HS-27A (cell line): ENCODE measurements around the gene HHIPL1.

Experiments used
- DNase-seq: peaks from one replicate; pipeline ENCODE4 v3.0.0-alpha.2; 2012; ENCODE audit warnings: low read depth, missing footprints

The HHIPL1 gene

GRCh38 chr14:99644723-99645544 is at the start of gene HHIPL1:
HHIPL1 (plus strand) TSS chr14:99645129; CDS start chr14:99645208, 79 bp downstream.
- no peak for DNase-seq

GRCh38 chr14:99595524-99595923 is 49.4 kb upstream of the HHIPL1 start:
- DNase-seq = no peak

DNA sequence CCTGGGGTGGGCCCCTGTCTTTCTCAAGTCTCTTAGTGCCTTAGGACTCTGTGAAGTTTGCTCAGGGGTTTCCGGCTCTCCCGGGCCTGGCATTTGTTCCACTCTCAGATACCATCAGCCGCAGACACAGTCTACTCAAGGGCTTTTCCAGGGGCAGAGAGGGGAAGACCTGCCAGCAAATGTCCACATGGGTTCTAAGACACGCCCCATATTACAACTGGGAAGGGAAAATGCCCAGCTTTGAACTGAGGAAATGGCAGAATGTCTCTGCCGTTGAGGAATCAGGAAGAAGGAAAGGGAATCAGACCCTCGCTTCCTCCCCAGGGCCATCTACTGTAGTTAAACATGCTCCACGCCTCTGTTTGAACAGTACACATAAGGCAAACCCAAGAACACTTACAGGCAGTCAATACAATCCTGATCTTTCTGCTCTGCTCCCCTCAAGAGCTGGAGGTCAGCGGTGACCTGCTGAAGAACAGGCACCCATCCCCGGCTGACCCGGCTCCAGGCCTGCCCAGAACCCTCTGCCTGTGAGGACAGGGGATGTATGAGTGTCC is 48.8 kb upstream of the HHIPL1 start:
- DNase-seq = no peak

DNA sequence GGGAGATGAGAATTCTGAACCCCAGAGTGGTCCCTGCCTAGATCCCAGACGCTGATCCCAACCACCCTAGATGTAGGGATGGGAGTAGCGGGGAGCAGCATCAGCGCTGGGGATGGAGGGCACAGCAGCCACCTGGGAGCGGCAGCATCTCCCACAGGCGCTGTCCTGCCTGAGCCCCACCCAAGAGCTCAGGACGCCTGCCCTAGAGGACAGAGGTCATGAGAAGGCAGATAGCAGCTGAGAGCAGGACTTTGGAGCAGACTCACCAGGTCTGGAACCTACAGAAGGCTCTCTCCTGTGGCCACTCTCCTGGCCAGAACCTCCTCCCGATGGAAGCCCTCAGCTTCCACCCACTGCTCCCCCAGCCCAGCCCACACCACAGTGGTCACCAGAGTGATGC is 48.2 kb upstream of the HHIPL1 start:
- DNase-seq = no peak

- DNase-seq = no peak
Observed at GRCh38 chr14:99597911-99598600, 46.9 kb upstream of the HHIPL1 start.

DNA sequence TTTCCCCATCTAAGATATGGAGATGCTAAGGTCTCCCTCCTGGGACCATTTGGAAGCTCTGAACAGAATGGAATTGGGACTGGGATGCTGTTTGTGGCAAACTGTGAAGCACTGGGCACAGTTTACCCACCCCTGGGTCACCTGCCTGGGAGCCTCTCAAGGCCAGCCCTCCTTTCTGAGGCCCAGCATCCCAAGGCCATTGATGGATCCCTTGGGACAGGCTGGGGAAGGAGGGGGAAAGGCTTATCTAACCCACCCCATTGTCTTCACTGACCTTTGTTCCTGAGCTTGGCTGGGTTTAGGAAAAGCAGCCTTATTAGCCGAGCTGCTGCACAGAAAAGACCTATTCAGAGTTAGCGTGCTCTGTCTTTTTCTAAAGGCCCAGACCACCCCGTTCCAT is 46.2 kb upstream of the HHIPL1 start:
- DNase-seq = no peak

- DNase-seq = no peak
Observed at GRCh38 chr14:99599393-99599792, 45.5 kb upstream of the HHIPL1 start.

- DNase-seq = no peak
Observed at GRCh38 chr14:99600232-99600888, 44.6 kb upstream of the HHIPL1 start.

DNA sequence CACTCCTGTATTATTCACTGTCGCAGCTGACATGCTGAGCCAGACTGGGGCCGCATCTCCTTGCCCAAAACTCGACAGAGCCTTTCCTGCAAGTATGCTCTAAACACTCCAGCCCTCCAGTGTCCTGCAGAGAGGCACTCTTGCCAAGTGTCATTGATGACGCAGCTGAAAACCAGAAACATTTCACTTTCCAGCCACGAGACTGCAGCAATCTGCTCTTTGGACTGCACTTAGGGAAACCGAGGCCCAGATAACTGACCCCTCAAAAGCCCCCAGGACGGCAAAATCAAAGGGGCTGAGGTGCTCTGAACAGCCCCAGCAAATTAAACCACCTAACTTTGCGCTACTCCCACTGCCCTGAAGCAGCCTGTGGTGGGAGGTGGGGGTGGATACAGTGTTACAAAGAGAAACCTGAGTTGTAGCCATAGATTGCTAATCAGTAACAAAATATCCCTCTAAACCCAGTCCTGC is 43.5 kb upstream of the HHIPL1 start:
- no peak for DNase-seq

- no peak for DNase-seq
Observed at GRCh38 chr14:99602054-99602787, 42.7 kb upstream of the HHIPL1 start.

GRCh38 chr14:99602788-99603415 is 42.0 kb upstream of the HHIPL1 start:
- DNase-seq = no peak

DNA sequence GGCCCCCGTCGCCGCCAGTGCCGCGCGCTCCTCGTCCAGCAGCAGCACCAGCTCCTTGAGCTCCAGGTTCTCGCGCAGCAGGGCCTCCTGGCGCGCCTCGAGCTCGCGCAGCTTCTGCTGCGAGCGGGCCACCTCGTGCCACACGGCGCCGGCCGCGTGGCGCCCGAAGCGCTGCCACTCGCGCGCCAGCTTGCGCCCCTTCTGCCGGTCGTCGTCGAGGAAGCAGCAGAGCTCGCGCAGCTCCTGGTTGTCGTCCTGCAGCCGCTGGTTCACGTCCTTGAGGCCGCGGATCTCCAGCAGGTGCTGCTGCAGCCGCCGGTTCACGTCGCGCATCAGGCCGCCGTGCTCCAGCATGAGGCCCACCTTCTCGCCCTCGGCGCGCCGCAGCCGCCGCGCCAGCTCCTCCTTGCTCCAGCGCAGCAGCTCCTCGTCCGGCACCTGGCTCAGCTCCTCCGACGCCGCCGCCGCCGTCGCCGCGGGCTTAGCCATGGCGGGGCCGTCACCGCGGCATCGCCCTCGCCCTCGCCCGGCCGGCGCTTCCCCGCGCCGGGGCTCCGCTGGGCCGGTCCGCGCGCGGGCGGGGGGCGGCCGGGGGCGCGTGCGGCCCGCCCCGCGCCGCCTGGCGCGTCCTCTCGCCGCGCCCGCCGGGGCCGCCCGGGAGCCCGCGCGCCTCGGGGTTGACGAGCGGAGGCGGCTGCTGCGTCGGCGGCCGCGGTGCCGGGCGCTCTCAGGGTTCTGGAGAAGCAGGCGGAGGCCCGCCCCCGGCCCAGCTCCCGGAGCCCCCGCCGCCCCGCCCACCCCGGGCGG is 41.3 kb upstream of the HHIPL1 start, which contains the start of gene CCDC85C:
TSS of gene CCDC85C (minus strand) at position 737 of the 807 bp plus-strand sequence. CDS start at position 489, 248 bp downstream.
- no peak for DNase-seq

- DNase-seq = peak; percentile 60
Observed at GRCh38 chr14:99604278-99604765, 40.6 kb upstream of the HHIPL1 start.

DNA sequence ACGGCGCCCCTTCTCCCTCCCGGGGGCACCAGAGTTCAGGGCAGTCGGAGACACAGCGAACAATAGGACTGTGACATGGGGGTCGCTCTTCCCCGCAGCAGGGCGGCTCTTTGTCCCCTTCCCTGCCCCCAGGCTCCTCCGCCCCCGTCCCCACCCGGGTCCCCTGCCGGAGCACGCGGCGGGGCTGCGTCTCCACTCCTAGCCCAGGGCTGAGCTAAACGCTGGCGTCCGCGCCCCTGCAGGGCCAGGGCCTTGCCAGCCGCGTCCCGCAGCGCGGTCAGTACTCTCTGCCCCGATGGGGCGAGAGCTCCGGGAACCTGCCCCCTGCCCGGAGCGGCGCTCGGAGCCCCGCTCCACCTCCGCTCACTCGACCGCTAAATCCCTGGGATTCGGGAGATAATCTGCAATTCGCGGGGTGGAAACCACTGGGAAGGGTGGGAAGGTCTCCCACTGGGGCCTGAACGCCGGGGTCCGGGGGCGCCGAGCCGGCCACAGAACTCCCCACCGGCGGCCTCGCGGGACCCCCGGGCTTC is 40.1 kb upstream of the HHIPL1 start:
- no peak for DNase-seq

- DNase-seq = peak; percentile 40
Observed at GRCh38 chr14:99605299-99605961, 39.5 kb upstream of the HHIPL1 start.

- DNase-seq = no peak
Observed at GRCh38 chr14:99606359-99606758, 38.6 kb upstream of the HHIPL1 start.

DNA sequence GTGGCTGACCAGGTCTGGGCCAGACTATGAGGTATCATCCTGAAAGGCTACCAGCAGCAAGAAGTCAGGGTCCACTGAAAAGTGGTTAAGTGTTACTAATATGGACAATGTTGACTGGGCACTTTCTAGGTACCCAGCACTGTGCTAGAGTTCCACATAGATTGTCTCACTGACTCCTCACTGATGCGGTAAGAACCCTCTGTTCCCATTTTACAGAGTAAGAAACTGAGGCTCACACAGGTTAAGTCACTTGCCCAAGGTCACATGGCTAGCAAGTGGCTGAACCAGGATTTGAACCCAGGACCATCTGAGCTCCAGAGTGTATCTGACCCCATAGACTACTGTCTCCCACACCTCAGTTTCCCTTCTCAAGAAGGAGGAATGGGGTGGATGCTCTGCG is 36.3 kb upstream of the HHIPL1 start:
- DNase-seq = no peak

DNA sequence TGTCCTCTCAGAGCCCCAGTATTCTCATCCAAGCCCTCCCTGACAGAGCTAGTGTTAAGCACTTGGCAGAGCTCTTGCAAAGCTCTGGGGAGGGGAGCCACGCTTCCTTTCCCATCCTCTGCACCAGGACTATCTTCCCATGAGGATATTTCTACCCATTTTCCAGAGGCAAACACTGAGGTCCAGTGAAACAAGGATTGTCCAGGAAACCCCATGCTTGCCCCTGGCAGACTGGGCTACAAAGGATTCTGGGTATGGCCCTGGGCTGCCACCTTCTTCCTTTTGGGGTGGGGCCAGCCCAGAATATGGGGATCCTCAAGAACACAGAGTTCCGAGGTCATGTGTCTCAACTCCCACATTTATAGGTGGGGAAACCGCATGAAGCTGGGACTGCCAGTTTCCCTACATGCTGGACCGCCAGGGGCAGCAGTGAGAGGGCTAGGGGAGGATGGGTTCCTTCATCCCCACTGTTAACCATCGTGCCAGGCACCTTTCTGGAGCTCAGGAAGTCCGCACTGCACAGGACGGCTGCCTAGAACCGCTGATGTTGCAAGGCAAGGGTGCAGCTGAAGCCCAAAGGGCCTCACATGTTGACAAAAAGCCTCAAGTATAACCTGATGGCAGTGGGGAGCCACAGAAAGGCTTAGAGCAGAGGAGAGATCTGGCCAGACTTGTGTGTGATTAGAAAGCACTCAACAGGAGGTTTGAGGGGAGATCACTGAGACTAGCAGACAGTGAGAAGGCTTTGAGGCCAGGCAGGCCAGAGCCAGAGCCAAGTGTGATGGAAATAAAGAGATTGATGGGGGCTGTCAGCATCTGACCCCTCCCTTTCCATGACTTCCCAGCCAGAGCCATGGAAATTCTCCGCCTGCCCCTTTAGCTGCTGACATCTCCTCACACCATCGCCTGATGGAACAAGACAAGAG is 35.4 kb upstream of the HHIPL1 start:
- no peak for DNase-seq
